NT2/D1 (cell line): Measurements from ENCODE around the gene SELENOI.

Source experiments
- YY1 ChIP-seq: IDR thresholded peaks from 2 replicates; pipeline ENCODE4 v1.6.1; 2011; ENCODE audit not compliant: insufficient read length, insufficient read depth
- ZNF274 ChIP-seq: IDR thresholded peaks from 2 replicates; pipeline ENCODE4 v1.6.1; 2011; ENCODE audit warnings: mild to moderate bottlenecking, low read depth, low read length

DNA sequence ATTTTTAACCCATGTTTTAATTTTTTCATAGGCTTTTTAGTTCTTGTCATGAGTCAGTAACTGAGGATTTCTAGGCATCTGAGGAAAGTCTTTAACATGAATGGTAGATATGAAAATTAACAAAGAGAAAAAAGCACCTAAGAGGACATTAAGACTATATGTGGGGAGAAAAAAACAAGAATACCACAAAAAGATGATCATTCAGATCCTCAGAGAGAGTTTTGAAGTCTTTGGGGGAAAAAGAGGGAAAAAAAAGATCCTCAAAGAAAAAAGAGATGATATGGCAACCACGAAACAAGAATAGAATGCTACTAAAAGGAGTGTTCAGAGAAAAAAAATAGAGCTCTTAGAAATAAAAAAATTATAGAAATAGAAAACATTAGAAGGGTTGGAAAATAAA lies 63.8 kb downstream of the SELENOI start:
- TF ChIP-seq YY1 (no peak), ZNF274 (no peak)
